ENCODE results near the gene PTPN21.

GRCh38 chr14:88500611-88501010, 54.2 kb downstream of the PTPN21 start:
- no peak for TF ChIP-seq ZFP30 (CRISPR knock-in tag; IDR thresholded peaks at IDR 0.05)
- TF ChIP-seq SNAI2 (CRISPR knock-in tag; IDR thresholded peaks at IDR 0.05) = no peak
- no peak for TF ChIP-seq ZFP3 (CRISPR knock-in tag; IDR thresholded peaks at IDR 0.05)
- no peak for TF ChIP-seq BACH2 (CRISPR knock-in tag; IDR thresholded peaks at IDR 0.05; ENCODE audit: borderline replicate concordance)
- no peak for TF ChIP-seq ARNTL (CRISPR knock-in tag; IDR thresholded peaks at IDR 0.05; ENCODE audit: borderline replicate concordance, low read depth)
- no peak for TF ChIP-seq ZC3H10 (CRISPR knock-in tag; IDR thresholded peaks at IDR 0.05)
- no peak for TF ChIP-seq ZNF8 (CRISPR knock-in tag; IDR thresholded peaks at IDR 0.05)
- TF ChIP-seq CREB5 (CRISPR knock-in tag; IDR thresholded peaks at IDR 0.05; ENCODE audit: low read depth) = no peak
- TF ChIP-seq ZNF70 (CRISPR knock-in tag; IDR thresholded peaks at IDR 0.05) = no peak
- TF ChIP-seq CSRNP3 (CRISPR knock-in tag; IDR thresholded peaks at IDR 0.05) = no peak
- no peak for TF ChIP-seq ESRRG (CRISPR knock-in tag; IDR thresholded peaks at IDR 0.05)
- no peak for TF ChIP-seq PATZ1 (CRISPR knock-in tag; IDR thresholded peaks at IDR 0.05; ENCODE audit: borderline replicate concordance)

Measured in SK-N-SH treated with all-trans-retinoic acid at 6 μM for 48 hours (cell line).